Activated T-cell treated with anti-CD3 and anti-CD28 coated beads, Interleukin-2, amount 50 U/mL, for 24 hours (primary cell): ENCODE measurements around the gene NRP1.

Source experiments
- DNase-seq: peaks from one replicate; pipeline ENCODE4 v3.0.0-alpha.2; 2020
- H3K27ac Mint-ChIP-seq: 2 replicates; pipeline ENCODE4 v1.8.0; 2020; ENCODE audit warnings: mild to moderate bottlenecking, mixed read lengths
- H3K27me3 Mint-ChIP-seq: 2 replicates; pipeline ENCODE4 v1.8.0; 2020; ENCODE audit warnings: mixed read lengths
- H3K36me3 Mint-ChIP-seq: 2 replicates; pipeline ENCODE4 v1.8.0; 2020; ENCODE audit warnings: low read depth, mixed read lengths
- H3K4me1 Mint-ChIP-seq: 2 replicates; pipeline ENCODE4 v1.8.0; 2020; ENCODE audit warnings: low read depth, mixed read lengths
- H3K4me3 Mint-ChIP-seq: 2 replicates; pipeline ENCODE4 v1.8.0; 2020; ENCODE audit warnings: mild to moderate bottlenecking, moderate library complexity, mixed read lengths
- H3K9me3 Mint-ChIP-seq: 2 replicates; pipeline ENCODE4 v1.8.0; 2020; ENCODE audit warnings: mixed read lengths

NRP1 gene

DNA sequence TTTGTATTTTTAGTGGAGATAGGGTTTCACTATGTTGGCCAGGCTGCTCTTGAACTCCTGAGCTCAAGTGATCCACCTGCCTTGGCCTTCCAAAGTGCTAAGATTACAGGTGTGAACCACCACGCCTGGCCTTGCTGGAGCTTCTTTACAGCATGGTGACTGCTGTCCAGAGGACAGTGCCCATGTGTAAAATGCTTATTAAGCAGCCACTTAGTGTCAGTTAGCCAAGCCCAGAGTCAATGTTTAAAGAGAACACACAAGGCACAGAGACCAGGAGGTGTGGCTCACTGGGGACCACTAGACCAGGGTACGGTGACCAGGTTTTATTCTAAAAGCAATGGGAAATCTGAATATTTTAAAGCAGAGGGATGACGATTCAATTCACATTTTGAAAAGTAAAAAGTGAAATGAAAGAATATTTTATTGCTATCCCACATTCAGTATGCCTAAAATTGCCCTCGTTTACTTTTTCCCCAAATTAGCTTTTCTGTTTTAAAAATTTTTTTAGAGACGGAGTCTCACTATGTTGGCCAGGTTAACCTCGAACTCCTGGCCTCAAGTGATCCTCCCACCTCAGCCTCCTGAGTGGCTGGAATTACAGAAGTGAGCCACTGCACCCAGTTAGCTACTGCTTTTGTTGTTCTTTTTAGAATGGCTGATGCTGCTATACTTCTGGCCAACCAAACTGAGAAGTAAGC is 172.8 kb downstream of the NRP1 start:
- Mint-ChIP-seq H3K27ac (no peak overlapping the region), H3K36me3 (no peaks in the 10 kb centered on the region), H3K27me3 (peaks cover 3% of the 10 kb centered on the region), H3K9me3 (no peaks in the 10 kb centered on the region), H3K4me3 (no peak overlapping the region), H3K4me1 (peaks cover 13% of the 10 kb centered on the region)
- no peak for DNase-seq

DNA sequence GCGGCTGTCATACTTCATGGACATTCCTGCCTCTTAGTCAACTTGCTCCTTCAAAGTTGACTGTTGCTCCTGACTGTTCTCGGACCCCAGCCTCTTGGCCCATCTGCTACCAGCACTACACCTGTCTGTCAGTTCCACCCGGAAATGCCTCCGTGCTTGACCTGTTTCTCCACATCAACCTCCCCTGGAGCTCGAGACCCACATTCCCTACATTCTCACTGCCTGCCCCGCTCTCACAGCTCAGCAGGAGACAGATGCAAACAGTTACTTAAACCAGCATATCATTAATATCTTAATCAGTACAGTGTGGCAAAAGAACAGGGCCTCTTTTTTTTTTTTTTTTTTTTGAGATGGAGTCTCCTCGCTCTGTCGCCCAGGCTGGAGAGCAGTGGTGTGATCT is 174.3 kb downstream of the NRP1 start:
- H3K27ac Mint-ChIP-seq: no peak overlapping the region
- no peak overlapping the region for H3K4me3 Mint-ChIP-seq
- no peaks in the 10 kb centered on the region for H3K9me3 Mint-ChIP-seq
- H3K27me3 Mint-ChIP-seq: peaks cover 3% of the 10 kb centered on the region
- no peaks in the 10 kb centered on the region for H3K36me3 Mint-ChIP-seq
- H3K4me1 Mint-ChIP-seq: peaks cover 22% of the 10 kb centered on the region
- DNase-seq: no peak

DNA sequence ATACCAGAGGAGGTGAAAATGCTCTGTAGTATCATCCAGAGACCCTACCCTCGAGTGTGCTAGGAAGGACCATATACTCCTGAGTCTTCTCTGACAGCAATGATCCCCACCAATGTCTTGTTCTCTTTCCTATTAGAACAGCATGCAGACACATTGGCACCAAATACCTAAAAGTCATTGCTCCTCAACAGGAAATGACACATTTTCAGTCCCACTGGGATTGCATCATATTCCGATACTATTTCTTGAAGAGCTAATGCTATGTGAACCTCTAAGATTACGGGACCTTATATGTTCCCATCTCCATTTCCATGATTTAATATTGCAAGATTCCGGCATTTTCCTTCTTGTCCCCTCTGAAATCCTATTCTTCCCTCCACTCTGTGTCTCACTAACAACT is 177.4 kb downstream of the NRP1 start:
- no peak for DNase-seq
- Mint-ChIP-seq H3K4me1 (peaks cover 36% of the 10 kb centered on the region), H3K9me3 (no peaks in the 10 kb centered on the region), H3K27ac (no peak overlapping the region), H3K27me3 (peaks cover 3% of the 10 kb centered on the region), H3K36me3 (no peaks in the 10 kb centered on the region), H3K4me3 (no peak overlapping the region)

DNA sequence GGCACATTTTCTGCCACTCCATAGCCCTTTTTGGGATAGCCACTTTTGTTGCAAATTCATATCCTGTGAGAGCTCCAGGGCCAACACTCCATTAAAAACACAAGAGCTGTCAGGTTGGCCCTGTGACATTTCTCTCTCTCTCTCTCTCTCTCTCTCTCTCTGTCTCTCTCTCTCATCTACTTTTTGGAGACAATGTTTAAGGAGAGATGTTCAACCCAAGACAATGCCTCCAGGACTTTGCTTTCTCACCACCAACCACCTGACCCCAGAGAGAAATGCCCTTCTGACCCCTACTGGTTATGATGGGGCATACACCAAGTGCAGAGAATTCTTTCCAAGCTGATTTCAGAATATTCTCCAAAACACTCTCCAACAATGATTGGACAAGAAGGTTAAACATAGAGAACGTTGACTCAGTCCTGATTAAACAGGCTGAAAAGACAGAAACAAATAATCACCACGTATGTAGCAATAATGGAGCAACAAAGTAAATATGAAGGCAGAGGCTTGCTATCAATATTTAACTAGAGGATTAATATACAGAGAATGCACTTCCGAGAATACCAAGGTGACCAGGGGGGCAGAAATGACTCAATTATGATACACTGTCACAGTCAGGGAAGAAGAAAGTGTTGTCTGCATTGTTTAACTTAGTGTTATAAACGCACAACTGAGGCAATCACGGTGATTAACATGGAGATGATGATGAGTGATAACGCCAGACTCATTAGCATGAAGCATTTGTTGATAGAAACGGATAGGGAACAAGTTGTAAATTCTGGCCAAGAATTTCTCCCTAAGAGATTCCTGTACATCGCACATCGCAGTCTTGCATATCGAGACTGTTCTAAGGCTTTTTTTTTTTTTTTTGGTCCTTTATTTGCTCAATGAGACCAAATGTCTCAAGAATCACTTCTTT is 178.5 kb downstream of the NRP1 start:
- Mint-ChIP-seq H3K27ac (no peak overlapping the region), H3K9me3 (no peaks in the 10 kb centered on the region), H3K36me3 (no peaks in the 10 kb centered on the region), H3K4me3 (no peak overlapping the region), H3K27me3 (peaks cover 3% of the 10 kb centered on the region), H3K4me1 (peaks cover 41% of the 10 kb centered on the region)
- DNase-seq: no peak

GRCh38 chr10:33154590-33154989 is 179.9 kb downstream of the NRP1 start:
- Mint-ChIP-seq H3K36me3 (no peaks in the 10 kb centered on the region), H3K4me1 (peaks cover 53% of the 10 kb centered on the region), H3K27ac (no peak overlapping the region), H3K4me3 (no peak overlapping the region), H3K9me3 (no peaks in the 10 kb centered on the region), H3K27me3 (peaks cover 3% of the 10 kb centered on the region)
- no peak for DNase-seq

- H3K27ac Mint-ChIP-seq: peak overlapping the region; percentile 79
- peak overlapping the region; percentile 7 for H3K4me3 Mint-ChIP-seq
- peaks cover 3% of the 10 kb centered on the region for H3K27me3 Mint-ChIP-seq
- peaks cover 53% of the 10 kb centered on the region for H3K4me1 Mint-ChIP-seq
- no peak for DNase-seq
- no peaks in the 10 kb centered on the region for H3K9me3 Mint-ChIP-seq
- H3K36me3 Mint-ChIP-seq: no peaks in the 10 kb centered on the region
Measured at GRCh38 chr10:33153968-33154327, 180.5 kb downstream of the NRP1 start.

GRCh38 chr10:33153251-33153967 is 181.1 kb downstream of the NRP1 start:
- peaks cover 3% of the 10 kb centered on the region for H3K9me3 Mint-ChIP-seq
- peak overlapping the region; percentile 7 for H3K4me3 Mint-ChIP-seq
- H3K27ac Mint-ChIP-seq: peak overlapping the region; percentile 79
- no peak for DNase-seq
- H3K36me3 Mint-ChIP-seq: no peaks in the 10 kb centered on the region
- H3K27me3 Mint-ChIP-seq: peaks cover 3% of the 10 kb centered on the region
- peaks cover 53% of the 10 kb centered on the region for H3K4me1 Mint-ChIP-seq

- Mint-ChIP-seq H3K9me3 (peaks cover 7% of the 10 kb centered on the region), H3K27ac (no peak overlapping the region), H3K4me3 (no peak overlapping the region), H3K27me3 (peaks cover 3% of the 10 kb centered on the region), H3K36me3 (no peaks in the 10 kb centered on the region), H3K4me1 (peaks cover 53% of the 10 kb centered on the region)
- no peak for DNase-seq
Measured at GRCh38 chr10:33152750-33153149, 181.7 kb downstream of the NRP1 start.

DNA sequence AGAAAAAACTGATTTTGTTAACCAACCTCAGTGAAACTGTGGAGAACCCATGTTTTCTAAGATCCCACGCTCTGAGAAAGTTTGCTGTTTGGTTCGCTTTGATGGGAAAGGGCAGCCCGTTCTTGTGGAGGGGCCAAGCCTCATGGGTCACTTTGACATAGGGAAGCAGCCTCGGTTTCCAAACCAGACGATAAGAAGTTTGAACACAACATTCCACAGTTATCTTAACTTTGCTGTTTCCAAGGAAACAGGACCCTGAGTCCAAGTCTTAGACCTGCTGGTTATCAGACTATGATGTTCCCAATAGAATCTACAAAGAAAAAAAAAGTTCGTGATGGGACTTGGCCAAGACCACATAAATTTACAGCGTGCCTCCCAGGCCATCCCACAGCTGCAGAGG is 182.3 kb downstream of the NRP1 start:
- Mint-ChIP-seq H3K27me3 (no peaks in the 10 kb centered on the region), H3K36me3 (no peaks in the 10 kb centered on the region), H3K27ac (no peak overlapping the region), H3K4me3 (no peak overlapping the region), H3K9me3 (peaks cover 9% of the 10 kb centered on the region), H3K4me1 (peaks cover 53% of the 10 kb centered on the region)
- DNase-seq: no peak

DNA sequence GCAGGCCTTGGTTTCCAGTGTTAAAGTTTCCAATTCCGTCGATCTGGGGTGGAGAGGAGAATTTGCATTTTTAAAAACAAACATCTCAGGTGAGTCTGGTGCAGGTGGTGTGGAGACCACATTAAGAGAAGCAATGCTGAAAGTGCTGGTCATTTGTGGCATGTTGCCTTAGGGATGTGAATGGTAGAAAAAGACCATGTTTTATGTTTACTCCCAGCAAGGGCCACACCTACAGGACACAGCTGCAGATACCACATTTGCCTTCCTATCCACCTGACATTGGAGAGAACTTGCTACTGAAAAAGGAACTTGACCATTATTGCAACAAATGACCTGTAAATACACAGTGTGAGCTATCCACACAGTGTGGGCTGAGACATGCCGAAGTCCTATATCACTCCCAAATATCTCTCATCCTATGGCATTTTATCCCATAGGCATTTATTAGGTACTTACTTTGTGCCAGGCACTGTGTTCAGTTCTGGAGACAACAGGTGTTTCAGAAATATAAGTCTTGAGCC is 183.1 kb downstream of the NRP1 start:
- DNase-seq: no peak
- Mint-ChIP-seq H3K27me3 (no peaks in the 10 kb centered on the region), H3K9me3 (peaks cover 9% of the 10 kb centered on the region), H3K4me3 (no peak overlapping the region), H3K4me1 (peaks cover 53% of the 10 kb centered on the region), H3K27ac (no peak overlapping the region), H3K36me3 (no peaks in the 10 kb centered on the region)

DNA sequence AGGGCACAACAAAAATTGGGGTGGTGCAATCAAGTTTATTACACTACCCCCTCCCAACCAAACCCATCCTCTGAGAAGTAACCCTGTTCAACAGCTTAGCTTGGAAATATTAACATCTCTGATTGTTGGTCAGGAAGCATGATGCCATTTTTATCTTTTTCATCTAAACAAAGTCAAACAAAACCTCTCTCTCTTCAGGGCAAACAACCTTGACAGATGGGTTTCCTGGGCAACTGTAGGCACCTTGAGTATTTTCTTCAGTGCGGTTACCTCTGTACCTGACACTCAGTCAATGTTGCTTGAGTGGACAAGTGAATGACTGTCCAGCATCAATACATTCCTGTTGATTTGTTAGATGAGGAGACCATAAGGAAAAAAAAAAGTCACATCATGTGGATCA is 183.6 kb downstream of the NRP1 start:
- Mint-ChIP-seq H3K27ac (no peak overlapping the region), H3K4me3 (no peak overlapping the region), H3K9me3 (peaks cover 9% of the 10 kb centered on the region), H3K27me3 (no peaks in the 10 kb centered on the region), H3K4me1 (peaks cover 54% of the 10 kb centered on the region), H3K36me3 (no peaks in the 10 kb centered on the region)
- no peak for DNase-seq

DNA sequence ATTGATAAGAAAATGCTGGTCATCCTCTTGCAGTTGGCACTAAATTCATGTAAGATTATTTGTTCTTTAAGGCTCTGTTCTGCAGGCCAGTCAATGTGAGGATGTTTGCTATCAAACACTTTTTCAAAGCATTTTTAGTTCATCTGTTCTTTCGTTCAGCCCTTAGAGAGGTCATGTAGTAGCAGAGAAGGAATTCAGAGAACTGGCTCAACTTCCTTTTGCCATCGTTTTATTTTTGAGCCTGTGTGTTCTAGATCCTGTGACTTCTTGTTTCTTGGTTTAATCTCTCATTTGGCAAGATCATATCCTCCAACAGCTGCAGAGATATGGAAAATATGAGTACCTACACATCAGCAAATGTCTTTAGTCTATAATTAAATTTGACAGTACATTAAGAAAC is 184.3 kb downstream of the NRP1 start:
- no peaks in the 10 kb centered on the region for H3K36me3 Mint-ChIP-seq
- H3K4me1 Mint-ChIP-seq: peaks cover 56% of the 10 kb centered on the region
- H3K4me3 Mint-ChIP-seq: no peak overlapping the region
- peaks cover 9% of the 10 kb centered on the region for H3K9me3 Mint-ChIP-seq
- H3K27me3 Mint-ChIP-seq: no peaks in the 10 kb centered on the region
- no peak for DNase-seq
- H3K27ac Mint-ChIP-seq: no peak overlapping the region

- Mint-ChIP-seq H3K4me3 (no peak overlapping the region), H3K27me3 (no peaks in the 10 kb centered on the region), H3K27ac (no peak overlapping the region), H3K36me3 (no peaks in the 10 kb centered on the region), H3K9me3 (peaks cover 9% of the 10 kb centered on the region), H3K4me1 (peaks cover 52% of the 10 kb centered on the region)
- DNase-seq: no peak
Measured at GRCh38 chr10:33147013-33147310, 187.5 kb downstream of the NRP1 start.

- H3K36me3 Mint-ChIP-seq: no peaks in the 10 kb centered on the region
- no peak for DNase-seq
- no peak overlapping the region for H3K4me3 Mint-ChIP-seq
- H3K9me3 Mint-ChIP-seq: peaks cover 9% of the 10 kb centered on the region
- H3K27ac Mint-ChIP-seq: no peak overlapping the region
- peaks cover 54% of the 10 kb centered on the region for H3K4me1 Mint-ChIP-seq
- no peaks in the 10 kb centered on the region for H3K27me3 Mint-ChIP-seq
Measured at GRCh38 chr10:33146189-33147012, 188.1 kb downstream of the NRP1 start.
